ENCODE results near the gene ZP2.
"Not testable (repeated sequence)": the region's sequence is repeated elsewhere in the genome, so short reads cannot be mapped to it uniquely, and the experiment has no call there.

ZP2 gene

DNA sequence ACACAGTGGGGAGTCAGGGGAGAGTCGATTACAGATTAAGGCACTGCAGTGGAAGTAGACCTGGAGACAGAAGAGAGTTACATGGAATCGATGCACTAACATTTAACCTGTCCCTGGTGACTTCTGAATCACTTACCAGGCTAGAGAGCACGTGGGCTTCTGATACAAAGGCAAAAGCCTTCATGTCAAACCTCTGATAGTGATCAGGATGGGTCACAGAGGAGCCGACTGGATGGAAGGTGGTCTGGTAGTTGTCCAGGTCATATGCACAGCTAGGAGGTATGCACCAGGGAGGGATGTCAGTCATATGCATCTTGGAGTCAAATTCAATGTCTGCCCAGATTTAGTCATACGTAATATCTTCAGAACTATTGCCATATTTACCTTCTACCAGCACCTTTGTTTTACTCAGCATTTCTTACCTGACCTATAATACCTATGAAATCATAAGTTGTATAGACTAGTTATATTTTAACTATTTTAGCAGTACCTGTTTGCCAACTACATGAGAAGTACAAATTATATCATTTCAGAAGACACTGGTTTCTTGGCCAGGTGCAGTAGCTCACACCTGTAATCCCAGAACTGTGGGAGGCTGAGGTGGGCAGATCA is 11.7 kb downstream of the ZP2 start:
- no peak overlapping the region for H2AFZ ChIP-seq (ENCODE audit: low read depth, low read length)
- H3K4me1 ChIP-seq (ENCODE audit: insufficient read depth, low read length) = no peaks in the 10 kb centered on the region
- TF ChIP-seq, protein P1, sequence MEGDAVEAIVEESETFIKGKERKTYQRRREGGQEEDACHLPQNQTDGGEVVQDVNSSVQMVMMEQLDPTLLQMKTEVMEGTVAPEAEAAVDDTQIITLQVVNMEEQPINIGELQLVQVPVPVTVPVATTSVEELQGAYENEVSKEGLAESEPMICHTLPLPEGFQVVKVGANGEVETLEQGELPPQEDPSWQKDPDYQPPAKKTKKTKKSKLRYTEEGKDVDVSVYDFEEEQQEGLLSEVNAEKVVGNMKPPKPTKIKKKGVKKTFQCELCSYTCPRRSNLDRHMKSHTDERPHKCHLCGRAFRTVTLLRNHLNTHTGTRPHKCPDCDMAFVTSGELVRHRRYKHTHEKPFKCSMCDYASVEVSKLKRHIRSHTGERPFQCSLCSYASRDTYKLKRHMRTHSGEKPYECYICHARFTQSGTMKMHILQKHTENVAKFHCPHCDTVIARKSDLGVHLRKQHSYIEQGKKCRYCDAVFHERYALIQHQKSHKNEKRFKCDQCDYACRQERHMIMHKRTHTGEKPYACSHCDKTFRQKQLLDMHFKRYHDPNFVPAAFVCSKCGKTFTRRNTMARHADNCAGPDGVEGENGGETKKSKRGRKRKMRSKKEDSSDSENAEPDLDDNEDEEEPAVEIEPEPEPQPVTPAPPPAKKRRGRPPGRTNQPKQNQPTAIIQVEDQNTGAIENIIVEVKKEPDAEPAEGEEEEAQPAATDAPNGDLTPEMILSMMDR (IDR thresholded peaks at IDR 0.05; ENCODE audit: borderline replicate concordance, extremely low read depth, low read length, poor library complexity, severe bottlenecking) = no peak
- TF ChIP-seq EZH2 (IDR thresholded peaks at IDR 0.05; ENCODE audit: borderline replicate concordance, low read depth, low read length, severe bottlenecking) = no peak
- no peak overlapping the region for H3K4me3 ChIP-seq (ENCODE audit: low read depth in 1 of 2, low read length in 2 of 2)
- DNase-seq (no peak), ATAC-seq (ENCODE audit: insufficient read depth, low read depth) (no peak)
- H3K4me2 ChIP-seq (ENCODE audit: insufficient read depth, low read length) = no peak overlapping the region
- no peaks in the 10 kb centered on the region for H3K79me2 ChIP-seq (ENCODE audit: insufficient read depth, low read length)
- H3K36me3 ChIP-seq (ENCODE audit: insufficient read depth, low read length) = no peaks in the 10 kb centered on the region
- no peaks in the 10 kb centered on the region for H4K20me1 ChIP-seq (ENCODE audit: insufficient read depth, low read length)
- peaks cover 9% of the 10 kb centered on the region for H3K27me3 ChIP-seq (ENCODE audit: insufficient read depth, low read length, poor library complexity)
- no peak overlapping the region for H3K9ac ChIP-seq (ENCODE audit: low read depth, low read length)
- H3K9me3 ChIP-seq (ENCODE audit: insufficient read depth, low read length, severe bottlenecking) = no peaks in the 10 kb centered on the region
- no peak overlapping the region for H3K27ac ChIP-seq (ENCODE audit: low read length)

DNA sequence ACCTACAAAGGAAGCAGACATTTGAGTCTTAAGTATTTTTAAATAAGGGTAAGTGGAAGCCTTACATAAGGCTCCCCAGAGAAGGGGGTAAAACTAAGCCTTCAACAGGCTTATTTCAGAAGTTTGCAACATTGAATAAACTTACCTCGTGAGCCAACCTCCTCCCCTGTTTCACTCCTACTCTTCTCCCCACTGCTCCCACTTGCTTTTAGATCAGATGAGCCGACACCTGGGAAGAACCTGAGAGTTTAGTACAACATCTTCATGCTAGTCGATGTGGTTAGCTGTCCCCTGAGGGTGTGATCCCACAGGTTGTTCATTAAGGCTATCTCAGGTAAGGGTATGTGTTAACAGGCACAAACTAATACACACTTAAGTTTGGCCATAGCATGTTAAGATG is 13.8 kb downstream of the ZP2 start:
- H3K4me1 ChIP-seq (ENCODE audit: insufficient read depth, low read length) = no peaks in the 10 kb centered on the region
- ATAC-seq (ENCODE audit: insufficient read depth, low read depth) = no peak
- peaks cover 9% of the 10 kb centered on the region for H3K27me3 ChIP-seq (ENCODE audit: insufficient read depth, low read length, poor library complexity)
- no peak for TF ChIP-seq EZH2 (IDR thresholded peaks at IDR 0.05; ENCODE audit: borderline replicate concordance, low read depth, low read length, severe bottlenecking)
- TF ChIP-seq, protein P1 (IDR thresholded peaks at IDR 0.05; ENCODE audit: borderline replicate concordance, extremely low read depth, low read length, poor library complexity, severe bottlenecking) = no peak
- H2AFZ ChIP-seq (ENCODE audit: low read depth, low read length) = no peak overlapping the region
- no peak overlapping the region for H3K9ac ChIP-seq (ENCODE audit: low read depth, low read length)
- no peak for DNase-seq
- H3K4me3 ChIP-seq (ENCODE audit: low read depth in 1 of 2, low read length in 2 of 2) = no peak overlapping the region
- H3K36me3 ChIP-seq (ENCODE audit: insufficient read depth, low read length) = no peaks in the 10 kb centered on the region
- H3K79me2 ChIP-seq (ENCODE audit: insufficient read depth, low read length) = no peaks in the 10 kb centered on the region
- H3K4me2 ChIP-seq (ENCODE audit: insufficient read depth, low read length) = no peak overlapping the region
- no peak overlapping the region for H3K27ac ChIP-seq (ENCODE audit: low read length)
- H4K20me1 ChIP-seq (ENCODE audit: insufficient read depth, low read length) = no peaks in the 10 kb centered on the region
- no peaks in the 10 kb centered on the region for H3K9me3 ChIP-seq (ENCODE audit: insufficient read depth, low read length, severe bottlenecking)

DNA sequence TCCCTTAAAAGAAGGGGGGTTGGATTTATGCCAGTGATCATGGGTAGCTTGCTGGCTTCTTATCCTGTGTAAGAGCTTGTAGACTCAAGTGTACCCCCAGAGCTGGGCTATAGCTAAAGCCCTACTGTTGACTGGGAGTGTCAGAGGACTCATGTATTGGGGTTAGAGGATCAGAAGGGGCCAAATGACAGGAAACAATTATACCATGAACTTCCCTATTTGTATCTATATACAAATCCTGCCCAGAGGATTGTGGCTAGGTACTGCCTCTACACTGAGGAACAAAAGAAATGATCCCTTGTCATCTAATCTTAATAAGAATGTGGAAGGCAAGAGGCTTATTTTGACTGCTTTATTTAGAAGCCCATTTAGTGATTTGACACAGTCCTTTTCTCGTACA is 14.3 kb downstream of the ZP2 start:
- Histone ChIP-seq H3K27me3 (ENCODE audit: insufficient read depth, low read length, poor library complexity) (peaks cover 9% of the 10 kb centered on the region), H3K4me1 (ENCODE audit: insufficient read depth, low read length) (no peaks in the 10 kb centered on the region), H3K4me2 (ENCODE audit: insufficient read depth, low read length) (no peak overlapping the region)

DNA sequence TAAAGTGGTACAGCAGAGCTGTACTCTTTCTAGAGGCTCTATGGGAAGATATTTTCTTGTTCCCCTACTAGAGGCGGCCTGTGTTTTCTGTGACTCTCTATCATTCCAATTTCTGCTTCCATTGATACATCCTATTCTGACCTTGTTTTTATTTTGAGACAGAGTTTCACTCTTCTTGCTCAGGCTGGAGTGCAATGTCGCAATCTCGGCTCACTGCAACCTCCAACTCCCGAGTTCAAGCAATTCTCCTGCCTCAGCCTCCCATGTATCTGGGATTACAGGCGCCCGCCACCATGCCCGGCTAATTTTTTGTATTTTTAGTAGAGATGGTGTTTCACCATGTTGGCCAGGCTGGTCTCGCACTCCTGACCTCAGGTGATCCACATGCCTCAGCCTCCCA is 16.0 kb downstream of the ZP2 start:
- H3K4me3 ChIP-seq (ENCODE audit: low read depth in 1 of 2, low read length in 2 of 2); H2AFZ ChIP-seq (ENCODE audit: low read depth, low read length); H3K36me3 ChIP-seq (ENCODE audit: insufficient read depth, low read length); H3K9me3 ChIP-seq (ENCODE audit: insufficient read depth, low read length, severe bottlenecking); H3K9ac ChIP-seq (ENCODE audit: low read depth, low read length); ATAC-seq (ENCODE audit: insufficient read depth, low read depth); DNase-seq; H3K27ac ChIP-seq (ENCODE audit: low read length); H3K27me3 ChIP-seq (ENCODE audit: insufficient read depth, low read length, poor library complexity); H3K4me2 ChIP-seq (ENCODE audit: insufficient read depth, low read length); H3K79me2 ChIP-seq (ENCODE audit: insufficient read depth, low read length); H4K20me1 ChIP-seq (ENCODE audit: insufficient read depth, low read length); H3K4me1 ChIP-seq (ENCODE audit: insufficient read depth, low read length): not testable (repeated sequence)

More for the DNA sequence above, 14.3 kb downstream of the ZP2 start:
- no peaks in the 10 kb centered on the region for H3K9me3 ChIP-seq (ENCODE audit: insufficient read depth, low read length, severe bottlenecking)
- no peak overlapping the region for H2AFZ ChIP-seq (ENCODE audit: low read depth, low read length)
- H3K27ac ChIP-seq (ENCODE audit: low read length) = no peak overlapping the region
- H3K36me3 ChIP-seq (ENCODE audit: insufficient read depth, low read length) = no peaks in the 10 kb centered on the region
- no peak for DNase-seq
- no peaks in the 10 kb centered on the region for H4K20me1 ChIP-seq (ENCODE audit: insufficient read depth, low read length)
- no peak for ATAC-seq (ENCODE audit: insufficient read depth, low read depth)
- TF ChIP-seq EZH2 (IDR thresholded peaks at IDR 0.05; ENCODE audit: borderline replicate concordance, low read depth, low read length, severe bottlenecking) = no peak
- TF ChIP-seq, protein P1 (IDR thresholded peaks at IDR 0.05; ENCODE audit: borderline replicate concordance, extremely low read depth, low read length, poor library complexity, severe bottlenecking) = no peak
- H3K79me2 ChIP-seq (ENCODE audit: insufficient read depth, low read length) = no peaks in the 10 kb centered on the region
- no peak overlapping the region for H3K9ac ChIP-seq (ENCODE audit: low read depth, low read length)
- no peak overlapping the region for H3K4me3 ChIP-seq (ENCODE audit: low read depth in 1 of 2, low read length in 2 of 2)

Measured in DND-41 (cell line).